Mammary epithelial cell (primary cell): ENCODE data around the gene SLC2A9.

Source experiments
- EZH2 ChIP-seq: IDR thresholded peaks from 2 replicates; pipeline ENCODE4 v1.6.1; 2012; ENCODE audit warnings: low read length, inconsistent platforms, borderline replicate concordance
- TF ChIP-seq, protein P1 (sequence below), 2 donors: IDR thresholded peaks in 1 of 2; conservative IDR thresholded peaks in 1 of 2; 2 replicates each; pipeline ENCODE4 v1.5.1; 2011 to 2012; ENCODE audit warnings: inconsistent platforms in 2 of 2, low read length in 2 of 2, mild to moderate bottlenecking in 2 of 2, control low read depth in 1 of 2, low read depth in 1 of 2; ENCODE audit not compliant: insufficient read depth in 1 of 2; ENCODE audit errors: extremely low read depth in 1 of 2

DNA sequence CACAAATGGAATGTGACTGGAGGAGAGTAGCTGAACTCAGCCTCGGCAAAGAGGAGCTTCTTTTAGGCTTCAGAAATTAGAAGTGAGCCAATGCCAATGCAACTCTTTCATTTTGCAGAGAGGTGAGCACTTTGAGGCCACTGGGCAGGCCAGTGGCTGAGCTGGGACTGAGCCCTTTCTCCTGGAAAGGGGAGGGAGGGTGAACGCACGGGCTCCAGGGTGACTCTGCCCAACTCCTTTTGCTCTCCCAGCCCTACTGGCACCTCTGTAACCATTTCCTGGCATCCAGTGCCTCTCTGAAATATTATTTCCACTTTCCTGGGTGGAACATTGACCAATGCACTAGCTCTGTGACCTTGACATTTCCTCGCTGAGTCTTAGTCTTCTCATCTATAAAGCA lies 88.1 kb downstream of the SLC2A9 start:
- TF ChIP-seq, protein P1, sequence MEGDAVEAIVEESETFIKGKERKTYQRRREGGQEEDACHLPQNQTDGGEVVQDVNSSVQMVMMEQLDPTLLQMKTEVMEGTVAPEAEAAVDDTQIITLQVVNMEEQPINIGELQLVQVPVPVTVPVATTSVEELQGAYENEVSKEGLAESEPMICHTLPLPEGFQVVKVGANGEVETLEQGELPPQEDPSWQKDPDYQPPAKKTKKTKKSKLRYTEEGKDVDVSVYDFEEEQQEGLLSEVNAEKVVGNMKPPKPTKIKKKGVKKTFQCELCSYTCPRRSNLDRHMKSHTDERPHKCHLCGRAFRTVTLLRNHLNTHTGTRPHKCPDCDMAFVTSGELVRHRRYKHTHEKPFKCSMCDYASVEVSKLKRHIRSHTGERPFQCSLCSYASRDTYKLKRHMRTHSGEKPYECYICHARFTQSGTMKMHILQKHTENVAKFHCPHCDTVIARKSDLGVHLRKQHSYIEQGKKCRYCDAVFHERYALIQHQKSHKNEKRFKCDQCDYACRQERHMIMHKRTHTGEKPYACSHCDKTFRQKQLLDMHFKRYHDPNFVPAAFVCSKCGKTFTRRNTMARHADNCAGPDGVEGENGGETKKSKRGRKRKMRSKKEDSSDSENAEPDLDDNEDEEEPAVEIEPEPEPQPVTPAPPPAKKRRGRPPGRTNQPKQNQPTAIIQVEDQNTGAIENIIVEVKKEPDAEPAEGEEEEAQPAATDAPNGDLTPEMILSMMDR (conservative IDR thresholded peaks at IDR 0.05 in 1 of 2, IDR thresholded peaks at IDR 0.05 in 1 of 2; ENCODE audit: extremely low read depth in 1 of 2, insufficient read depth in 1 of 2, low read depth in 1 of 2, low read length in 2 of 2): no peak
- no peak for TF ChIP-seq EZH2
